Smooth muscle cell (in vitro differentiated cells): ENCODE data around the gene FBXO22. TPM values are rescaled to one million over a fixed set of nuclear protein-coding genes. Genes with fewer than 3 reads are reported as not detected.
"Not testable (repeated sequence)": the region's sequence is repeated elsewhere in the genome, so short reads cannot be mapped to it uniquely, and the experiment has no call there.

Experiments
- DNase-seq: peaks from one replicate; lab custom pipeline; 2025; ENCODE audit not compliant: unreplicated experiment; lab: John Stamatoyannopoulos, UW
- H2AFZ ChIP-seq: fragments of 200-600 bp; sonication (generic); 2 replicates; pipeline ENCODE4 v1.6.0; 2016; ENCODE audit warnings: antibody characterized with exemption, low read depth, mild to moderate bottlenecking
- H3F3A ChIP-seq: fragments of 200-600 bp; sonication (generic); 2 replicates; pipeline ENCODE4 v1.6.0; 2017; ENCODE audit warnings: antibody characterized with exemption, low read depth
- H3K27ac ChIP-seq: fragments of 200-600 bp; sonication (generic); 2 replicates; pipeline ENCODE4 v1.5.1; 2016; ENCODE audit warnings: low read depth, mild to moderate bottlenecking
- H3K27me3 ChIP-seq: fragments of 200-600 bp; sonication (generic); 2 replicates; pipeline ENCODE4 v1.6.1; 2016; ENCODE audit warnings: low read depth, mild to moderate bottlenecking
- H3K36me3 ChIP-seq: fragments of 200-600 bp; sonication (generic); 2 replicates; pipeline ENCODE4 v1.5.1; 2016; ENCODE audit warnings: low read depth
- H3K4me1 ChIP-seq: fragments of 200-600 bp; sonication (generic); 2 replicates; pipeline ENCODE4 v1.5.1; 2016; ENCODE audit warnings: low read depth
- H3K4me2 ChIP-seq: fragments of 200-600 bp; sonication (generic); 2 replicates; pipeline ENCODE4 v1.6.0; 2016; ENCODE audit warnings: mild to moderate bottlenecking
- H3K4me3 ChIP-seq: fragments of 200-600 bp; sonication (generic); 2 replicates; pipeline ENCODE4 v1.5.1; 2016; ENCODE audit warnings: mild to moderate bottlenecking
- H3K79me2 ChIP-seq: fragments of 200-600 bp; sonication (generic); 2 replicates; pipeline ENCODE4 v1.6.0; 2016; ENCODE audit warnings: low read depth, mild to moderate bottlenecking
- H3K9ac ChIP-seq: fragments of 200-600 bp; sonication (generic); 2 replicates; pipeline ENCODE4 v1.6.0; 2016; ENCODE audit warnings: low read depth
- H3K9me3 ChIP-seq: fragments of 200-600 bp; sonication (generic); replicated peaks from 2 replicates; pipeline ENCODE4 v1.5.1; 2016; ENCODE audit warnings: low read depth
- H4K20me1 ChIP-seq: fragments of 200-600 bp; sonication (generic); 2 replicates; pipeline ENCODE4 v1.6.0; 2016; ENCODE audit warnings: low read depth
- CTCF ChIP-seq: fragments of 200-600 bp; sonication (generic); IDR thresholded peaks from 2 replicates; pipeline ENCODE4 v1.5.1; 2017; ENCODE audit warnings: borderline replicate concordance, mild to moderate bottlenecking, antibody characterized with exemption; ENCODE audit not compliant: insufficient read depth, poor library complexity, severe bottlenecking
- WGBS: methylation state at CpG from one replicate; pipeline ENCODE4 v1.1.7; 2016; ENCODE audit warnings: low lambda C conversion rate; 5-methylcytosine and 5-hydroxymethylcytosine counted together
- polyA plus RNA-seq: library from polyadenylated mRNA; unstranded; fragments of >200 nt; fragmentation: Nextera tagmentation; extraction: Ambion mirVana; gene quantifications from 2 replicates; pipeline ENCODE4 v1.2.1, GENCODE V29; 2016
- total RNA-seq: library from RNA; depleted of rRNA; stranded (reverse); fragments of >200 nt; gene quantifications from 2 replicates; pipeline ENCODE4 v1.2.3, GENCODE V29; 2014

The FBXO22 gene
- total and polyA plus RNA-seq, 2 experiments from 2014 or later: 51.5 to 60.1 TPM

- no peak overlapping the region for H2AFZ ChIP-seq
- no peak for TF ChIP-seq CTCF
- no peak overlapping the region for H3K9ac ChIP-seq
- no peak overlapping the region for H3K27ac ChIP-seq
- no peaks in the 10 kb centered on the region for H3K9me3 ChIP-seq
- H3K36me3 ChIP-seq: no peaks in the 10 kb centered on the region
- 77% methylated on average over 4 of the region's 4 CpGs for WGBS
- no peak overlapping the region for H3K4me3 ChIP-seq
- DNase-seq: no peak
- peaks cover 4% of the 10 kb centered on the region for H3K4me1 ChIP-seq
- H3K27me3 ChIP-seq: no peaks in the 10 kb centered on the region
- peaks cover 44% of the 10 kb centered on the region for H3K79me2 ChIP-seq
- H3F3A ChIP-seq: no peaks in the 10 kb centered on the region
- H3K4me2 ChIP-seq: no peak overlapping the region
- H4K20me1 ChIP-seq: peaks cover 46% of the 10 kb centered on the region
Measured at GRCh38 chr15:75867449-75867848, 36.2 kb upstream of the FBXO22 start.

GRCh38 chr15:75868019-75868418, 35.7 kb upstream of the FBXO22 start:
- H4K20me1 ChIP-seq: peaks cover 49% of the 10 kb centered on the region
- no peaks in the 10 kb centered on the region for H3K36me3 ChIP-seq
- H3K27ac ChIP-seq: no peak overlapping the region
- H3K4me3 ChIP-seq: no peak overlapping the region
- no peaks in the 10 kb centered on the region for H3F3A ChIP-seq
- H3K9me3 ChIP-seq: no peaks in the 10 kb centered on the region
- DNase-seq: no peak
- TF ChIP-seq CTCF: no peak
- H3K4me1 ChIP-seq: peaks cover 4% of the 10 kb centered on the region
- 85% methylated on average over 3 of the region's 3 CpGs for WGBS
- H3K9ac ChIP-seq: no peak overlapping the region
- H2AFZ ChIP-seq: no peak overlapping the region
- H3K79me2 ChIP-seq: peaks cover 45% of the 10 kb centered on the region
- H3K4me2 ChIP-seq: no peak overlapping the region
- H3K27me3 ChIP-seq: no peaks in the 10 kb centered on the region

GRCh38 chr15:75869446-75869845, 34.2 kb upstream of the FBXO22 start:
- Histone ChIP-seq H3K79me2 (peaks cover 37% of the 10 kb centered on the region), H2AFZ (no peak overlapping the region), H3K4me2 (no peak overlapping the region), H4K20me1 (peaks cover 36% of the 10 kb centered on the region), H3K4me1 (peaks cover 4% of the 10 kb centered on the region), H3K9ac (no peak overlapping the region), H3K27me3 (no peaks in the 10 kb centered on the region), H3K36me3 (peaks cover 10% of the 10 kb centered on the region), H3K27ac (no peak overlapping the region), H3F3A (no peaks in the 10 kb centered on the region), H3K9me3 (no peaks in the 10 kb centered on the region), H3K4me3 (no peak overlapping the region)
- DNase-seq: no peak
- TF ChIP-seq CTCF: no peak

- H3K9ac ChIP-seq, DNase-seq, H3K4me2 ChIP-seq, H3F3A ChIP-seq, H3K9me3 ChIP-seq, H3K4me1 ChIP-seq, H3K27me3 ChIP-seq, H3K27ac ChIP-seq, H3K4me3 ChIP-seq, H2AFZ ChIP-seq: not testable (repeated sequence)
- peaks cover 21% of the 10 kb centered on the region for H3K36me3 ChIP-seq
- H4K20me1 ChIP-seq: peaks cover 18% of the 10 kb centered on the region
- peaks cover 32% of the 10 kb centered on the region for H3K79me2 ChIP-seq
- 95% methylated on average over 1 of the region's 1 CpG for WGBS
Measured at GRCh38 chr15:75871589-75871988, 32.1 kb upstream of the FBXO22 start.
